Measurements from ENCODE around the gene KIF20B. TPM values are rescaled to one million over a fixed set of nuclear protein-coding genes. Genes with fewer than 3 reads are reported as not detected.

KIF20B gene
- total and polyA plus RNA-seq, 2 of the 13 experiments (the other 11 are each of a cell fraction or from before 2014, with no cell fraction given) = 3.5 to 38.6 TPM

GRCh38 chr10:89773081-89773480 lies 71.7 kb downstream of the KIF20B start:
- BruUV-seq (replicated peaks) = no TSS peak

More at GRCh38 chr10:89773081-89773480, 71.7 kb downstream of the KIF20B start:
- Histone ChIP-seq H3K9me3 (ENCODE audit: low read length) (no peaks in the 10 kb centered on the region), H3K36me3 (replicated peaks in 1 of 2; ENCODE audit: control insufficient read depth in 1 of 2, insufficient read depth in 2 of 2, low read length in 2 of 2) (peaks cover 7 to 50% of the 10 kb centered on the region in 2 experiments), H4K20me1 (ENCODE audit: insufficient read depth, low read length) (no peaks in the 10 kb centered on the region), H3K4me3 (replicated peaks in 1 of 3; ENCODE audit: insufficient read depth in 1 of 3, low read depth in 2 of 3, low read length in 3 of 3) (no peak overlapping the region), H3K79me2 (ENCODE audit: insufficient read depth, low read length) (no peaks in the 10 kb centered on the region), H3K4me2 (ENCODE audit: low read depth, low read length) (no peak overlapping the region), H3K27me3 (ENCODE audit: control insufficient read depth in 1 of 2, insufficient read depth in 2 of 2, low read length in 2 of 2) (no peaks in the 10 kb centered on the region; a peak in 1 of 5 replicates), H3K27ac (ENCODE audit: extremely low read length, insufficient read depth, low read length) (no peak overlapping the region), H3K9ac (ENCODE audit: insufficient read depth, low read depth, low read length) (no peak overlapping the region), H3K4me1 (ENCODE audit: insufficient read depth, low read length) (no peaks in the 10 kb centered on the region), H2AFZ (ENCODE audit: low read length) (no peak overlapping the region)
- FAIRE-seq = no peak
- intact Hi-C loops (cut with micrococcal nuclease; ENCODE audit: unreplicated experiment) = no loop called here
- ChIA-PET POLR2A (no interaction called here), CTCF (ENCODE audit: low intra/inter-chr PET ratio, low total read pairs) (no interaction called here)
- in situ Hi-C loops (cut with HindIII; ENCODE audit: extremely low pct_ligation_motif_present, low pct_unique_long_range_greater_than_20kb) = no loop called here
- TF ChIP-seq ARNT2 (CRISPR knock-in tag; IDR thresholded peaks at IDR 0.05; ENCODE audit: low read depth) (no peak), GFI1 (CRISPR knock-in tag; IDR thresholded peaks at IDR 0.05; ENCODE audit: borderline replicate concordance) (no peak), SRY (CRISPR knock-in tag; IDR thresholded peaks at IDR 0.05) (no peak), JARID2 (CRISPR knock-in tag; IDR thresholded peaks at IDR 0.05; ENCODE audit: insufficient replicate concordance) (no peak), ZNF20 (CRISPR knock-in tag; IDR thresholded peaks at IDR 0.05) (no peak), ZNF225 (CRISPR knock-in tag; IDR thresholded peaks at IDR 0.05) (no peak), NFE2 (CRISPR knock-in tag; IDR thresholded peaks at IDR 0.05) (no peak), EZH2 (conservative IDR thresholded peaks at IDR 0.05; ENCODE audit: low read depth, low read length) (no peak), HHEX (CRISPR knock-in tag; IDR thresholded peaks at IDR 0.05) (no peak), GATAD2A (CRISPR knock-in tag; IDR thresholded peaks at IDR 0.05) (no peak), JUNB (CRISPR knock-in tag; IDR thresholded peaks at IDR 0.05; ENCODE audit: borderline replicate concordance) (no peak), PHF5A (CRISPR knock-in tag; IDR thresholded peaks at IDR 0.05; ENCODE audit: low read depth, unreplicated experiment) (no peak), ZMYM3 (CRISPR knock-in tag; IDR thresholded peaks at IDR 0.05) (no peak), ZNF749 (CRISPR knock-in tag; IDR thresholded peaks at IDR 0.05; ENCODE audit: borderline replicate concordance) (no peak), ZNF761 (CRISPR knock-in tag; conservative IDR thresholded peaks at IDR 0.05) (no peak)
- TF ChIP-seq, protein P1, sequence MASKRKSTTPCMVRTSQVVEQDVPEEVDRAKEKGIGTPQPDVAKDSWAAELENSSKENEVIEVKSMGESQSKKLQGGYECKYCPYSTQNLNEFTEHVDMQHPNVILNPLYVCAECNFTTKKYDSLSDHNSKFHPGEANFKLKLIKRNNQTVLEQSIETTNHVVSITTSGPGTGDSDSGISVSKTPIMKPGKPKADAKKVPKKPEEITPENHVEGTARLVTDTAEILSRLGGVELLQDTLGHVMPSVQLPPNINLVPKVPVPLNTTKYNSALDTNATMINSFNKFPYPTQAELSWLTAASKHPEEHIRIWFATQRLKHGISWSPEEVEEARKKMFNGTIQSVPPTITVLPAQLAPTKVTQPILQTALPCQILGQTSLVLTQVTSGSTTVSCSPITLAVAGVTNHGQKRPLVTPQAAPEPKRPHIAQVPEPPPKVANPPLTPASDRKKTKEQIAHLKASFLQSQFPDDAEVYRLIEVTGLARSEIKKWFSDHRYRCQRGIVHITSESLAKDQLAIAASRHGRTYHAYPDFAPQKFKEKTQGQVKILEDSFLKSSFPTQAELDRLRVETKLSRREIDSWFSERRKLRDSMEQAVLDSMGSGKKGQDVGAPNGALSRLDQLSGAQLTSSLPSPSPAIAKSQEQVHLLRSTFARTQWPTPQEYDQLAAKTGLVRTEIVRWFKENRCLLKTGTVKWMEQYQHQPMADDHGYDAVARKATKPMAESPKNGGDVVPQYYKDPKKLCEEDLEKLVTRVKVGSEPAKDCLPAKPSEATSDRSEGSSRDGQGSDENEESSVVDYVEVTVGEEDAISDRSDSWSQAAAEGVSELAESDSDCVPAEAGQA (IDR thresholded peaks at IDR 0.05; ENCODE audit: low read depth) = no peak
- TF ChIP-seq, protein P1 (CRISPR knock-in tag; IDR thresholded peaks at IDR 0.05; ENCODE audit: borderline replicate concordance) = no peak
- WGBS (ENCODE audit: low lambda C conversion rate) = 4% methylated on average over 1 of the region's 1 CpG
- DNase-seq (ENCODE audit: low spot score) = no peak
- no peak for ATAC-seq
